ENCODE results near the gene SFXN5. TPM values are rescaled to one million over a fixed set of nuclear protein-coding genes. Genes with fewer than 3 reads are reported as not detected.

SFXN5 gene
- total and polyA plus RNA-seq, 2 experiments from 2014 or later: 10.0 to 16.4 TPM

GRCh38 chr2:72993147-72993932, 78.2 kb downstream of the SFXN5 start:
- WGBS, 2 experiments (ENCODE audit: low coverage in 1 of 2, low lambda C conversion rate in 2 of 2, missing lambda C conversion rate in 2 of 2): 34 to 47% methylated on average over 4 to 5 of the region's 5 CpGs
- H3K4me1 ChIP-seq (ENCODE audit: insufficient read depth): no peaks in the 10 kb centered on the region
- H3K27me3 ChIP-seq (replicated peaks; ENCODE audit: insufficient read depth): no peaks in the 10 kb centered on the region

GRCh38 chr2:72992734-72993102, 78.8 kb downstream of the SFXN5 start:
- H3K9me2 ChIP-seq (ENCODE audit: insufficient read depth): no peaks in the 10 kb centered on the region
- 76 to 82% methylated on average over 8 of the region's 8 CpGs for WGBS, 2 experiments (ENCODE audit: low coverage in 1 of 2, low lambda C conversion rate in 2 of 2, missing lambda C conversion rate in 2 of 2)
- H2AFZ ChIP-seq: no peak overlapping the region
- no peak for TF ChIP-seq EZH2phosphoT487 (IDR thresholded peaks at IDR 0.05; ENCODE audit: insufficient read depth, low read depth)
- no peak for TF ChIP-seq EZH2 (IDR thresholded peaks at IDR 0.05; ENCODE audit: insufficient read depth, poor library complexity, severe bottlenecking)
- H4K20me1 ChIP-seq (ENCODE audit: insufficient read depth): no peaks in the 10 kb centered on the region
- H3K4me3 ChIP-seq: no peak overlapping the region
- H3K27me3 ChIP-seq (replicated peaks; ENCODE audit: insufficient read depth): no peaks in the 10 kb centered on the region
- H3K36me3 ChIP-seq (ENCODE audit: low read depth): no peaks in the 10 kb centered on the region
- DNase-seq: no peak
- H3K4me1 ChIP-seq (ENCODE audit: insufficient read depth): no peaks in the 10 kb centered on the region
- H3F3A ChIP-seq (ENCODE audit: insufficient read depth): no peaks in the 10 kb centered on the region
- H3K79me2 ChIP-seq (ENCODE audit: insufficient read depth): no peaks in the 10 kb centered on the region
- no peaks in the 10 kb centered on the region for H3K9me3 ChIP-seq (ENCODE audit: low read depth)
- H3K4me2 ChIP-seq (ENCODE audit: unreplicated experiment): no peak overlapping the region
- no peak overlapping the region for H3K9ac ChIP-seq
- no peak overlapping the region for H3K27ac ChIP-seq
- in situ Hi-C loops (cut with MboI): loop anchor here (10.0 kb wide), 1 partner anchor 162 kb away; no protein-coding TSS in a partner anchor

More at GRCh38 chr2:72993147-72993932, 78.2 kb downstream of the SFXN5 start:
- H2AFZ ChIP-seq: no peak overlapping the region
- in situ Hi-C loops (cut with MboI): loop anchor here (10.0 kb wide), 1 partner anchor 161 kb away; no protein-coding TSS in a partner anchor
- no peak for TF ChIP-seq EZH2phosphoT487 (IDR thresholded peaks at IDR 0.05; ENCODE audit: insufficient read depth, low read depth)
- TF ChIP-seq EZH2 (IDR thresholded peaks at IDR 0.05; ENCODE audit: insufficient read depth, poor library complexity, severe bottlenecking): no peak
- no peaks in the 10 kb centered on the region for H3K9me2 ChIP-seq (ENCODE audit: insufficient read depth)
- no peaks in the 10 kb centered on the region for H3F3A ChIP-seq (ENCODE audit: insufficient read depth)
- H3K79me2 ChIP-seq (ENCODE audit: insufficient read depth): no peaks in the 10 kb centered on the region
- H3K4me3 ChIP-seq: no peak overlapping the region
- H3K9ac ChIP-seq: no peak overlapping the region
- no peaks in the 10 kb centered on the region for H3K9me3 ChIP-seq (ENCODE audit: low read depth)
- H3K4me2 ChIP-seq (ENCODE audit: unreplicated experiment): no peak overlapping the region
- no peaks in the 10 kb centered on the region for H4K20me1 ChIP-seq (ENCODE audit: insufficient read depth)
- no peaks in the 10 kb centered on the region for H3K36me3 ChIP-seq (ENCODE audit: low read depth)
- peak; percentile 35 for DNase-seq
- no peak overlapping the region for H3K27ac ChIP-seq

- no peaks in the 10 kb centered on the region for H3K4me1 ChIP-seq (ENCODE audit: insufficient read depth)
- H3K4me2 ChIP-seq (ENCODE audit: unreplicated experiment): no peak overlapping the region
- TF ChIP-seq EZH2phosphoT487 (IDR thresholded peaks at IDR 0.05; ENCODE audit: insufficient read depth, low read depth) (no peak), EZH2 (IDR thresholded peaks at IDR 0.05; ENCODE audit: insufficient read depth, poor library complexity, severe bottlenecking) (no peak)
- H3K27me3 ChIP-seq (replicated peaks; ENCODE audit: insufficient read depth): no peaks in the 10 kb centered on the region
- WGBS, 2 experiments (ENCODE audit: low coverage in 1 of 2, low lambda C conversion rate in 2 of 2, missing lambda C conversion rate in 2 of 2): 77 to 81% methylated on average over 11 of the region's 11 CpGs
- H2AFZ ChIP-seq: no peak overlapping the region
- H4K20me1 ChIP-seq (ENCODE audit: insufficient read depth): no peaks in the 10 kb centered on the region
- no peaks in the 10 kb centered on the region for H3K79me2 ChIP-seq (ENCODE audit: insufficient read depth)
- in situ Hi-C loops (cut with MboI): loop anchor here (10.0 kb wide), 1 partner anchor 163 kb away; no protein-coding TSS in a partner anchor
- H3K9me3 ChIP-seq (ENCODE audit: low read depth): no peaks in the 10 kb centered on the region
- no peak overlapping the region for H3K4me3 ChIP-seq
- DNase-seq: no peak
- H3F3A ChIP-seq (ENCODE audit: insufficient read depth): no peaks in the 10 kb centered on the region
- no peak overlapping the region for H3K9ac ChIP-seq
- no peaks in the 10 kb centered on the region for H3K9me2 ChIP-seq (ENCODE audit: insufficient read depth)
- H3K27ac ChIP-seq: no peak overlapping the region
- no peaks in the 10 kb centered on the region for H3K36me3 ChIP-seq (ENCODE audit: low read depth)
Observed at GRCh38 chr2:72991980-72992733, 79.4 kb downstream of the SFXN5 start.

GRCh38 chr2:72991439-72991725, 80.1 kb downstream of the SFXN5 start:
- no peak overlapping the region for H3K4me2 ChIP-seq (ENCODE audit: unreplicated experiment)
- H3K27ac ChIP-seq: no peak overlapping the region
- no peaks in the 10 kb centered on the region for H3K9me3 ChIP-seq (ENCODE audit: low read depth)
- no peaks in the 10 kb centered on the region for H3K9me2 ChIP-seq (ENCODE audit: insufficient read depth)
- H3K79me2 ChIP-seq (ENCODE audit: insufficient read depth): no peaks in the 10 kb centered on the region
- DNase-seq: no peak
- no peaks in the 10 kb centered on the region for H4K20me1 ChIP-seq (ENCODE audit: insufficient read depth)
- no peak overlapping the region for H3K9ac ChIP-seq
- in situ Hi-C loops (cut with MboI): loop anchor here (10.0 kb wide), 1 partner anchor 163 kb away; no protein-coding TSS in a partner anchor
- H2AFZ ChIP-seq: no peak overlapping the region
- no peaks in the 10 kb centered on the region for H3K27me3 ChIP-seq (replicated peaks; ENCODE audit: insufficient read depth)
- TF ChIP-seq EZH2phosphoT487 (IDR thresholded peaks at IDR 0.05; ENCODE audit: insufficient read depth, low read depth) (no peak), EZH2 (IDR thresholded peaks at IDR 0.05; ENCODE audit: insufficient read depth, poor library complexity, severe bottlenecking) (no peak)
- no peaks in the 10 kb centered on the region for H3K4me1 ChIP-seq (ENCODE audit: insufficient read depth)
- 94 to 96% methylated on average over 6 of the region's 6 CpGs for WGBS, 2 experiments (ENCODE audit: low coverage in 1 of 2, low lambda C conversion rate in 2 of 2, missing lambda C conversion rate in 2 of 2)
- no peaks in the 10 kb centered on the region for H3F3A ChIP-seq (ENCODE audit: insufficient read depth)
- H3K4me3 ChIP-seq: no peak overlapping the region
- H3K36me3 ChIP-seq (ENCODE audit: low read depth): no peaks in the 10 kb centered on the region; the same call in 1 of the 2 replicates
